GM12801 (cell line): ENCODE results near the gene VAV2.

ENCODE experiments used
- TF ChIP-seq, protein P1 (sequence below): IDR thresholded peaks from one replicate; pipeline ENCODE4 v1.5.1; 2011; ENCODE audit warnings: control low read depth; ENCODE audit not compliant: insufficient read length; ENCODE audit errors: extremely low read depth

The VAV2 gene

GRCh38 chr9:133952598-133953550 is 39.2 kb downstream of the VAV2 start:
- TF ChIP-seq, protein P1, sequence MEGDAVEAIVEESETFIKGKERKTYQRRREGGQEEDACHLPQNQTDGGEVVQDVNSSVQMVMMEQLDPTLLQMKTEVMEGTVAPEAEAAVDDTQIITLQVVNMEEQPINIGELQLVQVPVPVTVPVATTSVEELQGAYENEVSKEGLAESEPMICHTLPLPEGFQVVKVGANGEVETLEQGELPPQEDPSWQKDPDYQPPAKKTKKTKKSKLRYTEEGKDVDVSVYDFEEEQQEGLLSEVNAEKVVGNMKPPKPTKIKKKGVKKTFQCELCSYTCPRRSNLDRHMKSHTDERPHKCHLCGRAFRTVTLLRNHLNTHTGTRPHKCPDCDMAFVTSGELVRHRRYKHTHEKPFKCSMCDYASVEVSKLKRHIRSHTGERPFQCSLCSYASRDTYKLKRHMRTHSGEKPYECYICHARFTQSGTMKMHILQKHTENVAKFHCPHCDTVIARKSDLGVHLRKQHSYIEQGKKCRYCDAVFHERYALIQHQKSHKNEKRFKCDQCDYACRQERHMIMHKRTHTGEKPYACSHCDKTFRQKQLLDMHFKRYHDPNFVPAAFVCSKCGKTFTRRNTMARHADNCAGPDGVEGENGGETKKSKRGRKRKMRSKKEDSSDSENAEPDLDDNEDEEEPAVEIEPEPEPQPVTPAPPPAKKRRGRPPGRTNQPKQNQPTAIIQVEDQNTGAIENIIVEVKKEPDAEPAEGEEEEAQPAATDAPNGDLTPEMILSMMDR = no peak

DNA sequence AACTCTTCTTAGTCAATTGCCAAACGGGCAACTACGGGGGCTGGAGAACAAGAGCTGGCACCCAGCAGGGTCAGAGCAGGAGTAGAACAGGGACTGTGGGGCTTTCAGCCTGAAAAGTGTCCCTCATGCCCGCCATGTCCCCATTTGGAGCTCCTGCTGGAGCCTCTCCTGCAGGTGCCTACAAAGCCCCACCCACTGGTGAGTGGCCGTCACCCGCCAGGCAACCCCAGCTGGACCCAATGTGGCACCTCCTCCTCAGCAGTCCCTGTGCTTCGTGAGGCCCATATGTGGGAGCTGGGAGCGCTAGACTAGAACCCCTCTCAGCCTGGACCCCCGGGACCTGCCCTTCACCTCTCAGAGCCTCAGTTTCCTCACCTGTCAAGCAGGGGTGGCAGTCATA is 40.9 kb downstream of the VAV2 start:
- TF ChIP-seq, protein P1 = no peak

DNA sequence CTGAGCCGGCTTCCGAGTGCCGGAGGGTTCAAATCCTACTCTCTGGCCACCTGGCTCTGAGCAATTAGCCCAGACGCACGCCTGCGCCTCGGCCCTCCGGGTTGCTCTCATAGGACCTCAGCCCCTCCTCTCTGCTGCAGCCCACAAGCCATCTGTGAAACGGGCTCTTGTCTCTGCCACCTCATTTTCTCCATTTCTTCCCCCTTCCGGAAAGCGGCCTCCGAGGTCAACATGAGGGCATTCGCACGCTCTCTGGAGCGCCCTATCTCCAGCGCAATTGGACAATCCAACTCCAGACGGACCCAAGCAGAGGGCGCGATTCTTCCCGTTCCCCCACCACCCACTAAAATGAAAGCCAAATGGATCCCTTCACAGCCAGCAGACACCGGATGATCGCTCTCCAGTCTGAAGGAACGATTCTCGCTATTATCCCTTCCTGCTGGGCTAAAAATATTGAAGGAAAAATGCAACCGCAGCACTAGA is 41.5 kb downstream of the VAV2 start:
- TF ChIP-seq, protein P1 = no peak

GRCh38 chr9:133950192-133950591 is 41.9 kb downstream of the VAV2 start:
- TF ChIP-seq, protein P1 = no peak

DNA sequence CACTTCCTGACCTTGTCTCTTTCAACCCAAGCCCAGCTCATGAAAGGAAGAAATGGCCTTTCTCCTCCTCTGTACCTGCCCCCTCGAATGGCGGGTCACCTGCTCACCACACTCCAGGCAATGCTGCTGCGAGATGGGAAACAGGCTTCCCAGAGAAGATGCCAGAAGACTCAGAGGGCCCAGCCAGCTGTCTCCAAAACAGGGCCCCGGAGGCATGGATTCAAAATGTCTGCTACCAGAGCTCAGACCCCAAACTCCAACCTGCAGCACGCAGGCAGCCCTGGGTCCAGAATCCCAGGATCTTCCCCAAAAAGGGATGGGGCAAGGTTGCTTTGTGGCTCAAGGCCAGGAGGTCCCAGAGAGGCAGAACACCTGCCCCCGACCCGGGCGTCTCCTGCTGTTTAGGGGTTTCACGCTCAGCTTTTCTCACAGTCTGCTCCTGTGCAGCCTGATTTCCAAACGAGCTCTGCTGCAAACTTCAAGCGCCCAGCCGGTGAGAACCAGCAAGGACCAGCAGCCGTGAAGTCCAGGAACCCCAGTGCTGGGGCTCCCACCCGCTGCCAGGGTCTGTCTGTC is 42.5 kb downstream of the VAV2 start:
- TF ChIP-seq, protein P1 = no peak

DNA sequence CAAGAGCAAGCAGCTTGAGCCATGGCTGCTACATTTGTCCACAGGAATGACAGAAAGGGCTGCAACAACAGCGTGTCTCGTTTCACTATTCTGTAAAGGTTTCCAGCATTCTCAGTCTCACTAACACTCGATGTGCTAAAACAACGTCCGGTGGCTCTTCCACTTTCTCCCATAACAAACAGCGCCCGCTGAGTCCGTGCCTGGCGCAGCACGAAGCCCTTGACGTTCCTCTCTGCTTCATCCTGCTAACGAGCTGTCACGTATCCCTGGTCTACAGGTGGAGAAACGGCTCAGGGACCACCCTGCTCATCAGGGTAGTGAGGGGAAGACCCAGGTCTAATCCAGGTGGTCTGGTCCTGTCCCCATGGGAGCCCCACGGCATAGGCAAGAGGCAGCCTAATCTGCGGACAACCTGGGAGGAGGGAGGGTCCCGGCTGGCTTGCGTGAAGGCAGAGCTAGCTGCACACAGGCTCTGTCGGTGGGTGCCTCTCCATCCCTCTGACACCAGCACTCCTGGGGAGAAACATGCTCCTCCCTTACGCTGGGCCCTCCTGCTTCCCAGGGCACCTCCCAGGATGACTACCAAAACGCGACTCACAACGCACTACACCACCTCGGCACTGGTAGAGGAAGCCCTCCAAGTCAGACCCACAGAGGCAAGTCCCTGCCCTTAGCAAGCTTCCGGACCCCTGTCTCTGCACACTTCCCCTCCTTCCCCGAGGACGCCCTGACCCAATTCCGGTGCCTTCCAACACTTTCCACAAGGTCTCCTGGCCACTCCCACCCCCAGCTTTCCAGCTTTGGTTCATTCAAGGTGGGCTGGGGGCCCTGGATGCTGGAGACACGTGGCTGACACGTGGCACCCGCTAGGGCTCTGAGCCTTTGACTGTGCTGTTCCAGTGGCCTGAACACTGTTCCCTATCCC is 43.3 kb downstream of the VAV2 start:
- TF ChIP-seq, protein P1 = no peak

DNA sequence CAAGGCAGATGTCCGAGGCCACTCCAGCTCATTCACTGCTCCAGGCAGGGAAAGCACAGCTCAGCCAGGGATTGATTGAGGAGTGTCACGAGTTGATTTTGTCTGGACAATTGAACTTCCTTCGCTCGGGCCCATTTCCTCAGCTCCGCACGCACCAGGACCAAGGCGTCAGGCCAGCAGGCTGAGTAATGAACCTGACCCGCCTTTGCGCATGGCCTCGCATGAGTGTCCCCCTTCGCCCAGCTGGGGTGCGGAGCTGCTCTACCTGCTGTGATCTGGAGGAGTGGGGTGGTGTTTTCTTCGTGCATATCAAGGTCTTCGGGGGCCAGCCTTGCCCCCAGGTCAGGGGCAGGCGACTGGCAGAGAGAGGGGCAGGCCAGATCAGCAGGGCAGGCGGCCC is 44.0 kb downstream of the VAV2 start:
- TF ChIP-seq, protein P1 = no peak
